Measurements from ENCODE around the gene CDA.

- TF ChIP-seq, protein P1, sequence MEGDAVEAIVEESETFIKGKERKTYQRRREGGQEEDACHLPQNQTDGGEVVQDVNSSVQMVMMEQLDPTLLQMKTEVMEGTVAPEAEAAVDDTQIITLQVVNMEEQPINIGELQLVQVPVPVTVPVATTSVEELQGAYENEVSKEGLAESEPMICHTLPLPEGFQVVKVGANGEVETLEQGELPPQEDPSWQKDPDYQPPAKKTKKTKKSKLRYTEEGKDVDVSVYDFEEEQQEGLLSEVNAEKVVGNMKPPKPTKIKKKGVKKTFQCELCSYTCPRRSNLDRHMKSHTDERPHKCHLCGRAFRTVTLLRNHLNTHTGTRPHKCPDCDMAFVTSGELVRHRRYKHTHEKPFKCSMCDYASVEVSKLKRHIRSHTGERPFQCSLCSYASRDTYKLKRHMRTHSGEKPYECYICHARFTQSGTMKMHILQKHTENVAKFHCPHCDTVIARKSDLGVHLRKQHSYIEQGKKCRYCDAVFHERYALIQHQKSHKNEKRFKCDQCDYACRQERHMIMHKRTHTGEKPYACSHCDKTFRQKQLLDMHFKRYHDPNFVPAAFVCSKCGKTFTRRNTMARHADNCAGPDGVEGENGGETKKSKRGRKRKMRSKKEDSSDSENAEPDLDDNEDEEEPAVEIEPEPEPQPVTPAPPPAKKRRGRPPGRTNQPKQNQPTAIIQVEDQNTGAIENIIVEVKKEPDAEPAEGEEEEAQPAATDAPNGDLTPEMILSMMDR (IDR thresholded peaks at IDR 0.05): no peak
- no peak for TF ChIP-seq POLR2A (IDR thresholded peaks at IDR 0.05)
These were observed 15.8 kb downstream of the CDA start for GRCh38 chr1:20604678-20605077.
